Activated CD8-positive, alpha-beta memory T cell treated with anti-CD3 and anti-CD28 coated beads for 36 hours (primary cell): ENCODE data around the gene VPS41. TPM values are rescaled to one million over a fixed set of nuclear protein-coding genes. Genes with fewer than 3 reads are reported as not detected.
"Not testable (repeated sequence)": the region's sequence is repeated elsewhere in the genome, so short reads cannot be mapped to it uniquely, and the experiment has no call there.

Experiments used
- CTCF ChIA-PET: fragments of 350-600 bp; sonication (Branson Sonifier 250); formaldehyde crosslinking; loops from one replicate; lab custom pipeline; 2021; ENCODE audit warnings: antibody characterized with exemption; lab: Charles Lee
- POLR2A ChIA-PET: fragments of 350-600 bp; sonication (Branson Sonifier 250); formaldehyde crosslinking; loops from one replicate; lab custom pipeline; 2021; ENCODE audit warnings: antibody characterized with exemption; lab: Charles Lee
- total RNA-seq, 2 experiments: library from RNA; stranded (reverse); gene quantifications; one replicate each; pipeline ENCODE4 v1.2.3, GENCODE V29; 2021

VPS41 gene
- total RNA-seq, 2 experiments from 2014 or later = 67.6 to 72.3 TPM

GRCh38 chr7:38863601-38864291 lies 45.2 kb downstream of the VPS41 start:
- CTCF ChIA-PET = no interaction called here
- POLR2A ChIA-PET = no interaction called here

- POLR2A ChIA-PET = no interaction called here
- CTCF ChIA-PET = no interaction called here
Measured at GRCh38 chr7:38862666-38863065, 46.3 kb downstream of the VPS41 start.

GRCh38 chr7:38858259-38858884 lies 50.6 kb downstream of the VPS41 start:
- POLR2A ChIA-PET = no interaction called here
- CTCF ChIA-PET = interaction anchor here (0.6 kb wide), 1 partner anchor 730 kb away, joined by 3 read pairs; no protein-coding TSS in a partner anchor

GRCh38 chr7:38855867-38856266 lies 53.1 kb downstream of the VPS41 start:
- POLR2A ChIA-PET = no interaction called here
- CTCF ChIA-PET = no interaction called here

GRCh38 chr7:38855386-38855785 lies 53.6 kb downstream of the VPS41 start:
- ChIA-PET CTCF (no interaction called here), POLR2A (no interaction called here)

- CTCF ChIA-PET = not testable (repeated sequence)
Measured at GRCh38 chr7:38854947-38855346, 54.0 kb downstream of the VPS41 start.

GRCh38 chr7:38851321-38851720 lies 57.7 kb downstream of the VPS41 start:
- CTCF ChIA-PET = no interaction called here
- POLR2A ChIA-PET = no interaction called here

More at GRCh38 chr7:38854947-38855346, 54.0 kb downstream of the VPS41 start:
- POLR2A ChIA-PET = not testable (repeated sequence)

GRCh38 chr7:38846280-38846679 lies 62.7 kb downstream of the VPS41 start:
- ChIA-PET CTCF (no interaction called here), POLR2A (no interaction called here)

- ChIA-PET POLR2A (no interaction called here), CTCF (no interaction called here)
Measured at GRCh38 chr7:38844952-38845563, 63.9 kb downstream of the VPS41 start.

GRCh38 chr7:38842746-38843145 lies 66.2 kb downstream of the VPS41 start:
- ChIA-PET POLR2A (no interaction called here), CTCF (no interaction called here)

- CTCF ChIA-PET = no interaction called here
- POLR2A ChIA-PET = no interaction called here
Measured at GRCh38 chr7:38840736-38841460, 68.1 kb downstream of the VPS41 start.

- ChIA-PET POLR2A (no interaction called here), CTCF (interaction anchor here (1.3 kb wide), 1 partner anchor 11 kb away, joined by 3 read pairs; no protein-coding TSS in a partner anchor)
Measured at GRCh38 chr7:38839851-38840250, 69.1 kb downstream of the VPS41 start.

- POLR2A ChIA-PET = no interaction called here
- CTCF ChIA-PET = interaction anchor here (0.9 kb wide), 1 partner anchor 13 kb away, joined by 3 read pairs; no protein-coding TSS in a partner anchor
Measured at GRCh38 chr7:38838725-38839385, 70.1 kb downstream of the VPS41 start.

GRCh38 chr7:38834357-38834756 lies 74.6 kb downstream of the VPS41 start:
- CTCF ChIA-PET = no interaction called here

GRCh38 chr7:38833329-38833728 lies 75.7 kb downstream of the VPS41 start:
- ChIA-PET CTCF (no interaction called here), POLR2A (no interaction called here)

More at GRCh38 chr7:38834357-38834756, 74.6 kb downstream of the VPS41 start:
- POLR2A ChIA-PET = no interaction called here

GRCh38 chr7:38831259-38831996 lies 77.6 kb downstream of the VPS41 start:
- POLR2A ChIA-PET = no interaction called here
- CTCF ChIA-PET = no interaction called here

GRCh38 chr7:38830826-38831225 lies 78.2 kb downstream of the VPS41 start:
- ChIA-PET CTCF (no interaction called here), POLR2A (no interaction called here)

GRCh38 chr7:38829488-38830165 lies 79.4 kb downstream of the VPS41 start:
- CTCF ChIA-PET = no interaction called here
- POLR2A ChIA-PET = no interaction called here
